ENCODE results near the gene ASPSCR1. TPM values are rescaled to one million over a fixed set of nuclear protein-coding genes. Genes with fewer than 3 reads are reported as not detected.

The ASPSCR1 gene
- total and polyA plus RNA-seq, 2 of the 13 experiments (the other 11 are each of a cell fraction or from before 2014, with no cell fraction given), result 274 to 314 TPM

DNA sequence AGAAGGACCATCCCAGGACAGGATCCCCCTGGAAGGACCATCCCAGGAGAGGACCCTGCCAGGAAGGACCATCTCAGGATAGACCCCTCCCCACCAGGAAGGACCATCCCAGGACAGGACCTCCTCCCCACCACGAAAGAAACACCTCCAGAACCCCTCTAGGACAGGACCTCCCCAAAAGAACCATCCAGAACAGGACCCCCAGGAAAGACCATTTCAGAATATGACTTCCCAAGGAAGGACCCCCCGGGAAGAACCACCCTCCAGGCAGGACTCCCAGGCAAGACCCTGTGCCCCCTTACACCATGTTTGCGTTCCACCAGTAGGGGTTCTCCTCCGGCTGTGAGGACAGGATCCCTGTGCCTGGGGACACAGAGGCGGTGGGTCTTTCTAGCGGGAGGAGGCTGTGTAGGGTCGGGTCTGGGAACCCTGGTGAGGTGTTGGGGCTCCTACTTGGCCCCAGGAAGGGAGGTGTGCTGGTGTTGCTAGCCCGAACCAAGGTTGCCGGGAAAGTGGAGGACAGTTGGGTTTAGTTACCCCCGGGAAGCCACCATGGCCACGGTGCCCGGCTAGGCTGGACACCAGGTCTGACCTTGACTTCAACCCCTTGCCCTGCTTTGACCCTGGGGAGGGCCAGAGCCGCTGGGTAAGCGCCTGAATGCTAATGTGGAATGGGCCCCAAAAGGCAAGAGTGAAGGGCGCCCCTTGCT lies 18.6 kb upstream of the ASPSCR1 start (continued):
- TF ChIP-seq, protein P1, sequence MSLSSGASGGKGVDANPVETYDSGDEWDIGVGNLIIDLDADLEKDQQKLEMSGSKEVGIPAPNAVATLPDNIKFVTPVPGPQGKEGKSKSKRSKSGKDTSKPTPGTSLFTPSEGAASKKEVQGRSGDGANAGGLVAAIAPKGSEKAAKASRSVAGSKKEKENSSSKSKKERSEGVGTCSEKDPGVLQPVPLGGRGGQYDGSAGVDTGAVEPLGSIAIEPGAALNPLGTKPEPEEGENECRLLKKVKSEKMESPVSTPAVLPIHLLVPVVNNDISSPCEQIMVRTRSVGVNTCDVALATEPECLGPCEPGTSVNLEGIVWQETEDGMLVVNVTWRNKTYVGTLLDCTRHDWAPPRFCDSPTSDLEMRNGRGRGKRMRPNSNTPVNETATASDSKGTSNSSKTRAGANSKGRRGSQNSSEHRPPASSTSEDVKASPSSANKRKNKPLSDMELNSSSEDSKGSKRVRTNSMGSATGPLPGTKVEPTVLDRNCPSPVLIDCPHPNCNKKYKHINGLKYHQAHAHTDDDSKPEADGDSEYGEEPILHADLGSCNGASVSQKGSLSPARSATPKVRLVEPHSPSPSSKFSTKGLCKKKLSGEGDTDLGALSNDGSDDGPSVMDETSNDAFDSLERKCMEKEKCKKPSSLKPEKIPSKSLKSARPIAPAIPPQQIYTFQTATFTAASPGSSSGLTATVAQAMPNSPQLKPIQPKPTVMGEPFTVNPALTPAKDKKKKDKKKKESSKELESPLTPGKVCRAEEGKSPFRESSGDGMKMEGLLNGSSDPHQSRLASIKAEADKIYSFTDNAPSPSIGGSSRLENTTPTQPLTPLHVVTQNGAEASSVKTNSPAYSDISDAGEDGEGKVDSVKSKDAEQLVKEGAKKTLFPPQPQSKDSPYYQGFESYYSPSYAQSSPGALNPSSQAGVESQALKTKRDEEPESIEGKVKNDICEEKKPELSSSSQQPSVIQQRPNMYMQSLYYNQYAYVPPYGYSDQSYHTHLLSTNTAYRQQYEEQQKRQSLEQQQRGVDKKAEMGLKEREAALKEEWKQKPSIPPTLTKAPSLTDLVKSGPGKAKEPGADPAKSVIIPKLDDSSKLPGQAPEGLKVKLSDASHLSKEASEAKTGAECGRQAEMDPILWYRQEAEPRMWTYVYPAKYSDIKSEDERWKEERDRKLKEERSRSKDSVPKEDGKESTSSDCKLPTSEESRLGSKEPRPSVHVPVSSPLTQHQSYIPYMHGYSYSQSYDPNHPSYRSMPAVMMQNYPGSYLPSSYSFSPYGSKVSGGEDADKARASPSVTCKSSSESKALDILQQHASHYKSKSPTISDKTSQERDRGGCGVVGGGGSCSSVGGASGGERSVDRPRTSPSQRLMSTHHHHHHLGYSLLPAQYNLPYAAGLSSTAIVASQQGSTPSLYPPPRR (CRISPR knock-in tag; IDR thresholded peaks at IDR 0.05; ENCODE audit: borderline replicate concordance), result 0 out of 2 replicates have a peak, but pooled peaks have one; percentile 23
- TF ChIP-seq SOX13 (IDR thresholded peaks at IDR 0.05) (no peak), SOX13 (CRISPR knock-in tag; conservative IDR thresholded peaks at IDR 0.05 in 1 of 2, IDR thresholded peaks at IDR 0.05 in 1 of 2) (no peak), MTA1 (CRISPR knock-in tag; IDR thresholded peaks at IDR 0.05; ENCODE audit: borderline replicate concordance) (peak; percentile 15; the same call in 1 of the 2 replicates), ZNF205 (CRISPR knock-in tag; IDR thresholded peaks at IDR 0.05) (no peak), POLR2A (IDR thresholded peaks at IDR 0.05; ENCODE audit: insufficient read depth in 1 of 2, low read depth in 2 of 2, low read length in 2 of 2) (peak in 1 of 2 experiments; percentile 7; a peak in 1 of 4 replicates), ZSCAN25 (CRISPR knock-in tag; IDR thresholded peaks at IDR 0.05) (peak; percentile 6; the same call in 1 of the 2 replicates), ZNF121 (CRISPR knock-in tag; IDR thresholded peaks at IDR 0.05) (peak; percentile 49; the same call in 1 of the 2 replicates), ZNF207 (IDR thresholded peaks at IDR 0.05; ENCODE audit: borderline replicate concordance) (no peak), SNAI1 (CRISPR knock-in tag; IDR thresholded peaks at IDR 0.05; ENCODE audit: borderline replicate concordance) (peak; percentile 77; the same call in 1 of the 2 replicates), KLF6 (CRISPR knock-in tag; IDR thresholded peaks at IDR 0.05) (0 out of 2 replicates have a peak, but pooled peaks have one; percentile 11), ZNF709 (CRISPR knock-in tag; IDR thresholded peaks at IDR 0.05) (no peak), BORCS8-MEF2B (CRISPR knock-in tag; IDR thresholded peaks at IDR 0.05) (no peak), SMAD1 (CRISPR knock-in tag; IDR thresholded peaks at IDR 0.05; ENCODE audit: borderline replicate concordance, low read depth) (no peak)
- TF ChIP-seq, protein P2, sequence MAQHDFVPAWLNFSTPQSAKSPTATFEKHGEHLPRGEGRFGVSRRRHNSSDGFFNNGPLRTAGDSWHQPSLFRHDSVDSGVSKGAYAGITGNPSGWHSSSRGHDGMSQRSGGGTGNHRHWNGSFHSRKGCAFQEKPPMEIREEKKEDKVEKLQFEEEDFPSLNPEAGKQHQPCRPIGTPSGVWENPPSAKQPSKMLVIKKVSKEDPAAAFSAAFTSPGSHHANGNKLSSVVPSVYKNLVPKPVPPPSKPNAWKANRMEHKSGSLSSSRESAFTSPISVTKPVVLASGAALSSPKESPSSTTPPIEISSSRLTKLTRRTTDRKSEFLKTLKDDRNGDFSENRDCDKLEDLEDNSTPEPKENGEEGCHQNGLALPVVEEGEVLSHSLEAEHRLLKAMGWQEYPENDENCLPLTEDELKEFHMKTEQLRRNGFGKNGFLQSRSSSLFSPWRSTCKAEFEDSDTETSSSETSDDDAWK (CRISPR knock-in tag; IDR thresholded peaks at IDR 0.05), result no peak
- TF ChIP-seq, protein P3, sequence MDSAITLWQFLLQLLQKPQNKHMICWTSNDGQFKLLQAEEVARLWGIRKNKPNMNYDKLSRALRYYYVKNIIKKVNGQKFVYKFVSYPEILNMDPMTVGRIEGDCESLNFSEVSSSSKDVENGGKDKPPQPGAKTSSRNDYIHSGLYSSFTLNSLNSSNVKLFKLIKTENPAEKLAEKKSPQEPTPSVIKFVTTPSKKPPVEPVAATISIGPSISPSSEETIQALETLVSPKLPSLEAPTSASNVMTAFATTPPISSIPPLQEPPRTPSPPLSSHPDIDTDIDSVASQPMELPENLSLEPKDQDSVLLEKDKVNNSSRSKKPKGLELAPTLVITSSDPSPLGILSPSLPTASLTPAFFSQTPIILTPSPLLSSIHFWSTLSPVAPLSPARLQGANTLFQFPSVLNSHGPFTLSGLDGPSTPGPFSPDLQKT (CRISPR knock-in tag; IDR thresholded peaks at IDR 0.05; ENCODE audit: borderline replicate concordance), result no peak
- TF ChIP-seq, protein P4, sequence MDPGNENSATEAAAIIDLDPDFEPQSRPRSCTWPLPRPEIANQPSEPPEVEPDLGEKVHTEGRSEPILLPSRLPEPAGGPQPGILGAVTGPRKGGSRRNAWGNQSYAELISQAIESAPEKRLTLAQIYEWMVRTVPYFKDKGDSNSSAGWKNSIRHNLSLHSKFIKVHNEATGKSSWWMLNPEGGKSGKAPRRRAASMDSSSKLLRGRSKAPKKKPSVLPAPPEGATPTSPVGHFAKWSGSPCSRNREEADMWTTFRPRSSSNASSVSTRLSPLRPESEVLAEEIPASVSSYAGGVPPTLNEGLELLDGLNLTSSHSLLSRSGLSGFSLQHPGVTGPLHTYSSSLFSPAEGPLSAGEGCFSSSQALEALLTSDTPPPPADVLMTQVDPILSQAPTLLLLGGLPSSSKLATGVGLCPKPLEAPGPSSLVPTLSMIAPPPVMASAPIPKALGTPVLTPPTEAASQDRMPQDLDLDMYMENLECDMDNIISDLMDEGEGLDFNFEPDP (CRISPR knock-in tag; conservative IDR thresholded peaks at IDR 0.05), result 0 out of 2 replicates have a peak, but pooled peaks have one; percentile 86
